ENCODE measurements around the gene DENND6A. TPM values are rescaled to one million over a fixed set of nuclear protein-coding genes. Genes with fewer than 3 reads are reported as not detected.

Gene DENND6A
- total and polyA plus RNA-seq, 2 of the 13 experiments (the other 11 are each of a cell fraction or from before 2014, with no cell fraction given): 9.4 to 11.1 TPM

DNA sequence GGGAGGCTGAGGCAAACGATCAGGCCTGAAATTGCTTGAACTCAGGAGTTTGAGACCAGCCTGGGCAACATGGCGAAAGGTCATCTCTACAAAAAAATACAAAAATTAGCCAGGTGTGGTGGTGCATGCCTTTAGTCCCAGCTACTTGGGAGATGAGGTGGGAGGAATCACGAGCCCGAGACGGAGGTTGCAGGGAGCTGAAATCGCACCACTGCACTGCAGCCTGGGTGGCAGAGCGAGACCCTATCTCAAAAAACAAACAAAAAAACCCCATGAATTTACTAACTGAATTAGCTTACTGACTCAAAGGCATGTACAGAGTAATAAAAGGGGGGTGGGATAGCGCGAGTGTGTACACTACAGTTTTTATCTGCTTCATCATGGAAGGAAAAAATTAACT lies 115.1 kb downstream of the DENND6A start (continued):
- no peak for TF ChIP-seq ZNF652 (CRISPR knock-in tag; IDR thresholded peaks at IDR 0.05; ENCODE audit: borderline replicate concordance, low read depth)
- no peak for TF ChIP-seq KLF9 (CRISPR knock-in tag; IDR thresholded peaks at IDR 0.05; ENCODE audit: low read depth)
- TF ChIP-seq HIVEP1 (CRISPR knock-in tag; IDR thresholded peaks at IDR 0.05): no peak
- TF ChIP-seq ELK4 (CRISPR knock-in tag; IDR thresholded peaks at IDR 0.05; ENCODE audit: borderline replicate concordance): no peak
- no peak for TF ChIP-seq ZBTB38 (CRISPR knock-in tag; IDR thresholded peaks at IDR 0.05)
- TF ChIP-seq ZBTB21 (CRISPR knock-in tag; IDR thresholded peaks at IDR 0.05): no peak
- no peak for TF ChIP-seq ZNF24 (IDR thresholded peaks at IDR 0.05)
- TF ChIP-seq ZNF777 (CRISPR knock-in tag; IDR thresholded peaks at IDR 0.05): no peak
- TF ChIP-seq HMG20A (CRISPR knock-in tag; IDR thresholded peaks at IDR 0.05; ENCODE audit: borderline replicate concordance): no peak
- no peak for TF ChIP-seq ZNF615 (CRISPR knock-in tag; IDR thresholded peaks at IDR 0.05; ENCODE audit: borderline replicate concordance)
- TF ChIP-seq ZNF780A (CRISPR knock-in tag; IDR thresholded peaks at IDR 0.05): no peak
- no peak for TF ChIP-seq ZGPAT (CRISPR knock-in tag; IDR thresholded peaks at IDR 0.05)
- TF ChIP-seq MXD4 (CRISPR knock-in tag; IDR thresholded peaks at IDR 0.05): no peak
- no peak for TF ChIP-seq ZNF430 (CRISPR knock-in tag; IDR thresholded peaks at IDR 0.05)
- no peak for TF ChIP-seq SIN3B (IDR thresholded peaks at IDR 0.05; ENCODE audit: low read length)
